Upper lobe of right lung (tissue), 1 donor: ENCODE measurements around the gene INIP. TPM values are rescaled to one million over a fixed set of nuclear protein-coding genes. Genes with fewer than 3 reads are reported as not detected.
"Not testable (repeated sequence)": the region's sequence is repeated elsewhere in the genome, so short reads cannot be mapped to it uniquely, and the experiment has no call there.

ENCODE experiments used
- ATAC-seq: fragments of 200-7000 bp; cut with Tn5 transposase; one replicate; pipeline ENCODE4 v1.9.1; 2020; ENCODE audit warnings: mild to moderate bottlenecking, moderate library complexity
- DNase-seq: peaks from one replicate; pipeline ENCODE4 v3.0.0-alpha.2; 2020
- H3K27ac ChIP-seq: fragments of 200-600 bp; one replicate; pipeline ENCODE4 v1.8.0; 2022
- H3K27me3 ChIP-seq: fragments of 200-600 bp; one replicate; pipeline ENCODE4 v1.8.0; 2022; ENCODE audit warnings: mild to moderate bottlenecking
- H3K36me3 ChIP-seq: fragments of 200-600 bp; one replicate; pipeline ENCODE4 v1.8.0; 2022
- H3K4me1 ChIP-seq: fragments of 200-600 bp; one replicate; pipeline ENCODE4 v1.8.0; 2022
- H3K4me3 ChIP-seq: fragments of 200-600 bp; one replicate; pipeline ENCODE4 v1.8.0; 2022; ENCODE audit warnings: mild to moderate bottlenecking
- H3K9me3 ChIP-seq: fragments of 200-600 bp; one replicate; pipeline ENCODE4 v1.8.0; 2022
- CTCF ChIP-seq: fragments of 200-600 bp; IDR thresholded peaks from one replicate; pipeline ENCODE4 v1.8.0; 2022; ENCODE audit warnings: antibody characterized with exemption
- intact Hi-C: fragments of 100-400 bp; cut with DNase I; formaldehyde crosslinking; loops from one replicate; pipeline ENCODE4 v1.11.0; 2022
- total RNA-seq: library from RNA; stranded (reverse); fragmentation: NEBNext Ultra II Directional; extraction: Animal tissue kit (Norgen Biotek cat#: 25700); gene quantifications from one replicate; pipeline ENCODE4 v1.2.1, GENCODE V29; 2021
- donor health status: DM: no; HTN: yes; CAD: no; lungs with severe emphysema.

Gene INIP
- total RNA-seq, 1 donor from 2014 or later, result 22.7 TPM

DNA sequence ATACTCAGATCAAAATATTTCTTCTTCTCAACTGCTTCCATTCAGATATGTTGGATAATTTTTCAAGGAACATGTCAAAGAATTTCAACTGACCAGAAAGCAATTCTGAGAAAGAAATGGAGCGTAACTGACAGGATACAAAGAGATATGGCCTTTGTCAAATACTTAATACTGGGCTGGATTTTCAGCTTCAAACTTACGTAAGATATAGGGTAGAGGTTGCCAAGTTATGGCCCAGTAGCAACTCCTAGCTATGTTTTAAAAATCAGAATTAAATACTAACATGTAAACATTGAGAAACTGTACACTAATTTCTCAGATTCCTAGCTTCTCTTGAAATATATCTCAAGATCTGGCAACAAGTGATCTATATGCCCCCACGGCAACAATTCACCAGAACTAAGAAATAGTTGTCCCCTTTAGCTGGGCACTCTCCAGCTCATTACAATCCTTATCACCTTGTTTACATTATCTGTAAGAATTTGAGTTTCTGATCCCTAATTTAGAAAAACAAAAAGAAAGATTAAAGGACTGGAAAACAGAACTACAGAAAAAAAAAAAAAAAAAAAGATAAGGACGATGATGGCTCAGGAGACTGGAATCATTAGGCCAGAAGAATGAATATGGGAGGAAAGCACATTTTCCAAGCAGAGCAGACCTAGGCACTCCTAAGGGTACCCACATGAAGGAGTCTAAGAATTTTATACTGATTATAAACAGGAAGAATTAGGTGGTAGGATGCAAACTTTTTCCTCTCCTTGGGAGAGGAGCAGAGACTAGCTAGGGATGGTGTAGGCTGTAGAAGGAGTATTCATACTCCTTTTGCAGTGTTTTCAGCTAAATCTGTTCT is 23.0 kb downstream of the INIP start:
- DNase-seq, result no peak
- Histone ChIP-seq H3K36me3 (peaks cover 48% of the 10 kb centered on the region), H3K27ac (no peak overlapping the region), H3K4me1 (no peaks in the 10 kb centered on the region), H3K4me3 (no peak overlapping the region), H3K27me3 (no peaks in the 10 kb centered on the region), H3K9me3 (no peaks in the 10 kb centered on the region)
- ATAC-seq, result no peak
- intact Hi-C loops, result no loop called here
- no peak for TF ChIP-seq CTCF

DNA sequence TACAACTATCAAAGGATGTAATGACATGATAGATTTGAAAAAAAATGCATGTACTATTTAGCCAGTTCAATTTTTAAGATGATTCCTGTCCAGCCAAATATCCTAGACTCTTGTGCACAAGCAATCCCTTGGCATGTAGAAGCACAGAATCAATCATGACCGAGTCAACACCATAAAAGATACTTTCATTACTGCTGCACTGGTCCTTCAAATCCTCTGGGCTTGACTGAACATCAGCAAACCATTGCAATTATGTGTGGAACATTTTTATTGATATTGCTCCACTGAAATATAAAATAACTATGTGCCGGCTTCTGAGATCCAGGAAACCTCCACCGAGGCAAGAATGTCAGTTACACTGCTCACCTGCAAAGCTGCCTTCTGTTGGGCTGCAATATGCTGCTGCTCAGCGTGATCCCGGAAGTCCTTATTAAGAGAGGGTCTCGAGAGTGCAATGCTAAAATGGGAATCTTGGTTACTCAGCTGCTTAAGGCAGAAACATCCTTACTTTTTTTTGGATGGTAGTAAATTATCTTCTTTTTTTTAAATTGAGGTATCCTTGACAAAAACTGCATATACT is 28.7 kb downstream of the INIP start:
- H3K4me3 ChIP-seq, result no peak overlapping the region
- DNase-seq, result no peak
- H3K9me3 ChIP-seq, result no peaks in the 10 kb centered on the region
- H3K27me3 ChIP-seq, result no peaks in the 10 kb centered on the region
- no peak for ATAC-seq
- no peak for TF ChIP-seq CTCF
- no peak overlapping the region for H3K27ac ChIP-seq
- H3K36me3 ChIP-seq, result peaks cover 71% of the 10 kb centered on the region
- H3K4me1 ChIP-seq, result no peaks in the 10 kb centered on the region
- intact Hi-C loops, result no loop called here

- H3K36me3 ChIP-seq, result peaks cover 4% of the 10 kb centered on the region
- H3K4me3 ChIP-seq, result no peak overlapping the region
- H3K4me1 ChIP-seq, result no peaks in the 10 kb centered on the region
- no peak for DNase-seq
- no peak overlapping the region for H3K27ac ChIP-seq
- intact Hi-C loops, result no loop called here
- TF ChIP-seq CTCF, result no peak
- no peaks in the 10 kb centered on the region for H3K9me3 ChIP-seq
- H3K27me3 ChIP-seq, result no peaks in the 10 kb centered on the region
- ATAC-seq, result no peak
Measured at GRCh38 chr9:112680731-112681402, 37.0 kb downstream of the INIP start.

- intact Hi-C loops, result no loop called here
- no peaks in the 10 kb centered on the region for H3K9me3 ChIP-seq
- ATAC-seq, result no peak
- no peak for TF ChIP-seq CTCF
- H3K4me1 ChIP-seq, result no peaks in the 10 kb centered on the region
- H3K27ac ChIP-seq, result no peak overlapping the region
- H3K36me3 ChIP-seq, result no peaks in the 10 kb centered on the region
- H3K27me3 ChIP-seq, result no peaks in the 10 kb centered on the region
- H3K4me3 ChIP-seq, result no peak overlapping the region
- DNase-seq, result no peak
Measured at GRCh38 chr9:112677040-112677439, 40.9 kb downstream of the INIP start.

DNA sequence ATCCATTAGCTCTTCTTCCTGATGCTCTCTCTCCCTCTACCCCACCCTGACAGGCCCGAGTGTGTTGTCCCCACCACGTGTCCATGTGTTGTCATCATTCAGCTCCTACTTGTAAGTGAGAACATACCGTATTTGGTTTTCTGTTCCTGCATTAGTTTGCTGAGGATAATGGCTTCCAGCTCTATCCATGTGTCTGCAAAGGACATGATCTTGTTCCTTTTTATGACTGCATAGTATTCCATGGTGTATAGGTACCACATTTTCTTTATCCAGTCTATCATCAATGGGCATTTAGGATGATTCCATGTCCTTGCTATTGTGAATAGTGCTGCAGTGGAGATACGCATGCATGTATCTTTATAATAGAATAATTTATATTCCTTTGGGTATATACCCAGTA is 44.7 kb downstream of the INIP start:
- H3K4me3 ChIP-seq, ATAC-seq, H3K27ac ChIP-seq, H3K4me1 ChIP-seq, H3K9me3 ChIP-seq, H3K27me3 ChIP-seq, intact Hi-C loops, DNase-seq, H3K36me3 ChIP-seq: not testable (repeated sequence)
